SK-N-SH (cell line): ENCODE results near the gene ANKS1B.

Experiments
- POLR2AphosphoS5 ChIP-seq: IDR thresholded peaks from 2 replicates; pipeline ENCODE4 v1.6.1; 2012; ENCODE audit warnings: low read depth, low read length
- TAF1 ChIP-seq: IDR thresholded peaks from 2 replicates; pipeline ENCODE4 v1.6.1; 2012; ENCODE audit warnings: low read depth, mild to moderate bottlenecking, low read length, moderate library complexity, borderline replicate concordance

- TF ChIP-seq TAF1 (no peak), POLR2AphosphoS5 (no peak)
Observed at GRCh38 chr12:99700032-99700431, 284.7 kb downstream of the ANKS1B start.
